Caki2 (cell line): ENCODE results near the gene MIR17HG. TPM values are rescaled to one million over a fixed set of nuclear protein-coding genes. Genes with fewer than 3 reads are reported as not detected.
"Not testable (repeated sequence)": the region's sequence is repeated elsewhere in the genome, so short reads cannot be mapped to it uniquely, and the experiment has no call there.

ENCODE experiments used
- DNase-seq: peaks from one replicate; pipeline ENCODE4 v3.0.0-alpha.2; 2015; ENCODE audit warnings: low read depth
- in situ Hi-C: cut with HindIII; loops from 2 replicates; pipeline ENCODE4 v1.10.0; 2016; ENCODE audit warnings: low sequenced_read_pairs, low pct_unique_long_range_greater_than_20kb, mixed read lengths
- total RNA-seq: library from RNA; depleted of rRNA; stranded (reverse); fragments of >200 nt; shearing (Covaris generic); gene quantifications from 2 replicates; pipeline ENCODE4 v1.2.3, GENCODE V29; 2014; ENCODE audit warnings: low replicate concordance; rRNA removed

MIR17HG gene
- 0.67 and 2.2 TPM in 2 replicates for total RNA-seq

- peak; percentile 93 for DNase-seq
- in situ Hi-C loops = no loop called here
Observed at GRCh38 chr13:91347202-91347995, at the start of gene MIR17HG. Gene MIR17HG (plus strand): TSS chr13:91347687.

DNA sequence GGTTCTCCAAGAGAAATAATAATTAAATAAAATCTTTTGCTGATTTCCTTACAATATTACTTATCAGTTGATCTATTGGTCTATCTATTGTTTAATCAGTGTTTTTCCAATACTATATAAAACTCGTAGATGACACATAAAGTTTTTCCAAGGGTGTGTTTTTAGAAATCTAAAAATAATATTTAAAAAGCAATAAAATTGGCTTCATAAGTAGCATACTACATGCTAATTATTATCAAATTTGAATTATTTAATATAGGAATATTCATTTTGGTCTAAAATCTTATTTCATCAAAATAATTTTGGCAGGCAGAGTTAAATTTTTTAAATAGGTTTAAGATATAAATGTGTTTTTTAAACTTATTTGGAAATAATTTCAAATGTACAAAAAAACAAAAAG lies 49.4 kb upstream of the MIR17HG start:
- DNase-seq = no peak
- in situ Hi-C loops = no loop called here

- in situ Hi-C loops = no loop called here
- DNase-seq = no peak
Observed at GRCh38 chr13:91302111-91302510, 45.4 kb upstream of the MIR17HG start.

DNA sequence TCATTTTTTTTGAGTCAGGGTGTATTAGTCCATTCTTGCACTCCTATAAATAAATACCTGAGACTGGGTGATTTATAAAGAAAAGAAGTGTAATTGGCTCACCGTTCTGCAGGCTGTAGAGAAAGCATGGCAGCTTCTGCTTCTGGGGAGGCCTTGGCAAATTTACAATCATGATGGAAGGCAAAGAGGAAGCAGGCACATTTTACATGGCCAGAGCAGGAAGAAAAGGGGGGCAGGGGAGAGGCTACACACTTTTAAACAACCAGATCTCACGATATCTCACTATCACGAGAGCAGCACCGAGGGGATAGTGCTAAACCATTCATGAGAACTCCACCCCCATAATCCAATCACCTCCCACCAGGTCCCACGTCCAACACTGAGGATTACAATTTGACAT lies 44.5 kb upstream of the MIR17HG start:
- DNase-seq = no peak
- in situ Hi-C loops = no loop called here

- no peak for DNase-seq
- in situ Hi-C loops = no loop called here
Observed at GRCh38 chr13:91304741-91305140, 42.7 kb upstream of the MIR17HG start.

DNA sequence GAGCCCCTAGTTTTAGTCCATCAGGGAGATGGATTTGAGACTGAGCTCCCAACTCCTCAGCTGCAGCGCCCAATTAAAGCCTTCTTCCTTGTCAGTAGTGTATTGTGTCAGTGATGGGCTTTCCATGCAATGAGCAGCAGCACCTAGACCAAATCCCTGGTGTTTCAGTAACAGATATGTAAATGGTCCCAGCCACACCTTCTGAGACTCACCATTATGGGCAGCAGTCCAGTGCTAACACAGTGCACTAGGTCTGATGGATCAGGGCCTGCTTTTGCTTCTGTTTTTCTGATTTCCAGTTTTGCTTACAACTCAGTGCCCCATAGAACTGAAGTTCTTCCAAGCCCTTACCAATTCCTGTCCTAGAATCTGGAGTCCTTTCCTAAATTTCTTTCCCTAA lies 41.8 kb upstream of the MIR17HG start:
- no peak for DNase-seq
- in situ Hi-C loops = no loop called here

DNA sequence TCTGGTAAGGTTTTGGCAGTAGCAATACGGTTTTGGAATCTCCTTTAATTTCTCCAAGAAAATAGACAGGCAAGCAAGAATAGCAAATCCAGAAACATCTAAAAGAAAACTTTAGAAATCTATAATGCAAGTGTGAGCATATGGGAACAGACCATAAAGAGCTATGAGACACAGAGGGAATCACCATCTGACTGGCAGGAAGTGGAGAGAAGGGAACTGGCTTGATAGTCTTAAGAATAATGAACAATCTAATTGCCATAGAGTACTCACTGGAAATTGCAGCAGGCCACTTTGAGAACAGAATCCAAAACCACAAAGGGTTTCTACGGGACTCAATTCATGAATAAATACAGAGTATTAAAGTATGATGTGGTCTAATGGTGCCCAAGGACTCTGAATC lies 39.6 kb upstream of the MIR17HG start:
- in situ Hi-C loops = no loop called here
- no peak for DNase-seq

DNA sequence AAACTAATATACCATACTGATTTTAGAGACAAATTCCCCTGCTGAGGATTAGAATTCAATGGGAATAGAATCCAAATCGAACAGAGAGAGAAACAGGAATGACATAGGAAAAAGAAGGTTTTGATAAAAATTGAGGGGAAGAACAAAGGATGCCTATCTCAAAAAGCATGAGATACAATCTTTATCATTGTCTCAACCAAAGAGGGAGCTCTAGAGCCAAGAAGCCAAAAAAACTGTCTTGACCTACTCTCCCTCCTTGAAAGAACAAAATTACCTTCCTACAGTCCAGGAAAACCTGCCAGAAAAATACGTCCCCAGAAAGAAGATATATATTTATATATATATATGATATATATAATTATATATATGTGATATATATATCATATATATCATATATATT lies 39.2 kb upstream of the MIR17HG start:
- no peak for DNase-seq
- in situ Hi-C loops = no loop called here

DNA sequence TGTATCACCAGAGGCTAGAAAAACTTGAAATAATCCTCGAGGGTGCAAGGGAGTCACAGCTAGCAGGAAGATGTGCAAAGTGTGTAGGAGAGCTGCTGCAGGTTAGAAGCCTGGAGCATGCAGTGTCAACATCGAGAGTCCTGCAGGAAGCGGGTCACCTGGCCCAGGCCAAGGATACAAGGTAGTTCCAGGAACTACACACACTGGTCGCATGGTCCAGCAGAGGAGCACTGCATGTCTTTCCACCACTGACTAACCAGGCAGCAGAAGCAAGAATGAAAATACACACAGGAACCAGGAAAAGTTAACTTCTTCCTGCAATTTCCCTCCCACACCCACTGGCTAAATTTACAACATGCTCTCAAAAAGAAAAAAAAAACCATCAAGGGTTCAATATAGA lies 36.0 kb upstream of the MIR17HG start:
- DNase-seq = no peak
- in situ Hi-C loops = no loop called here

GRCh38 chr13:91312324-91312723 lies 35.2 kb upstream of the MIR17HG start:
- in situ Hi-C loops = no loop called here

GRCh38 chr13:91313103-91313502 lies 34.4 kb upstream of the MIR17HG start:
- no peak for DNase-seq
- in situ Hi-C loops = no loop called here

More at GRCh38 chr13:91312324-91312723, 35.2 kb upstream of the MIR17HG start:
- no peak for DNase-seq

DNA sequence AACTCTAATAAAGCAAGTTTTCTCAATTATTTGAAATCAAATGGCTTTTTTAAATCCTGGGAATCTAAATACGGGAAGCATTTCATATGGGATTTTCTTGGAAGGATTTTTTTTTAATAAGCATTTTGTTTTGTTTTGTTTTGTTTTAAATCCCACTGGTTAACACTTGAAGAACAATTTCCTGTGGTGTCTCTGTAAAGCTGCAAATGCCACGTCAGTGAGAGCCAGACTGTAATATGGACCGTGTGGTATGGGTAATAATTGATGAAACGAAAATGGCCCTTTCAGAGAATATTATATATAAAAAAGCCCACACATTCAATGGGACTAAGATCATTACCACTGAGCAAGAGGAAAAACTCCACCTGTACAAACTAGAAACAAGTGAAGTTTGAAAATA lies 33.9 kb upstream of the MIR17HG start:
- no peak for DNase-seq
- in situ Hi-C loops = no loop called here

DNA sequence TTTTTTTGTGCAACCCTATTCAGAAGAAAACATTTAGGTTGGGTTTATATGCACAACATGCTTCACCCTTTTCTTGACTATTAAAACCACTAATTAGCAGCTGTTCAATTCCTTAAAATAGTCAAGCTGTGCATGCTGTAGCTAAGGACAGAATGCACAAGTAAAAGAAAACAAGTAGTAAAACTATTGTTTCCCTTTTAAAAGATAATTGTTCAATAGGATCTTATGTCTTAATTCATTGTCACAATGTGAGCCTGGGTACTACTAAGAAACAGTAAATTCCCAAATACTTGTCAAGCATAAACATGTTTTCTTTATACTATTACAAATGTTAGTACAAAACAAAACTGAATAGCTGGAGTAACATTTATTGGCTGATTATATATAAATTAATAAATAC lies 32.6 kb upstream of the MIR17HG start:
- DNase-seq = no peak
- in situ Hi-C loops = no loop called here

DNA sequence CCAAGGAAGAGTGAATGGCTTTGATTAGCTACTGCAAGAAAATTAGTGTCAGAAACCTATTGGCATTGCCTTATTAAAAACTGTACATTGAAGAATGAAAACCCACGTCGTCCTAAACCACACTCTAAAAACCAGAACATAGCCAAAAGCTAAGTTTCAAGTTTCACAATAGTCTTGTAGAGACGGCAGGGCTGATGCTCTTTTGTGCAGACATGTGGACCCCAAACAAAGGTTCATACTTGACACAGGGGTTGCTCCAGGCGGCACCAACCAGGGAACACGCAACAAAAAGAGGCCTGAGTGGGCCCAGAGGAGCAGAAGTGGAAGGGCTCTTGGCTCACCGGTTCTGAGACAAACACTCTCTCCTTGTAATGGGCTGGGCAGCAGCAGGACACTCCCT lies 28.6 kb upstream of the MIR17HG start:
- no peak for DNase-seq
- in situ Hi-C loops = no loop called here

GRCh38 chr13:91319996-91320395 lies 27.5 kb upstream of the MIR17HG start:
- in situ Hi-C loops = no loop called here

GRCh38 chr13:91320990-91321389 lies 26.5 kb upstream of the MIR17HG start:
- in situ Hi-C loops, DNase-seq: not testable (repeated sequence)

More at GRCh38 chr13:91319996-91320395, 27.5 kb upstream of the MIR17HG start:
- no peak for DNase-seq

DNA sequence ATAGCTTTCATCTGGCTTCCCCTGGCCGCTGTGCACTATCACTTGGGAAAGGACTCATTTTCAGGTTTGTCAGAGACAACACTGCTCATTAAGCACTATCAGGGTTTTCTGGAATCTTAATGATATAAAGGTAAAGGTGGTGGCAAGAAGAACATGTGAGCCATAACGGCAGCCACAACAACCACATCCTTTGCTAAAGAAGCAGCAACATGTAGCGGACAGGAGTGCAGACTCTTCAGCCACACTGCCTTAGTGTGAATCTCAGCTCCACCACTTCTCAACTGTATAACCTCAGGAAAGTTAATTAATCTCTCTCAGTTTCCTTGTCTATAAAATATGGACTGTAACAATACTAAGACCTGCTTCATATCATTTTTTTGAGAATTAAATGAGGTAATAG lies 24.1 kb upstream of the MIR17HG start:
- in situ Hi-C loops = no loop called here
- no peak for DNase-seq

DNA sequence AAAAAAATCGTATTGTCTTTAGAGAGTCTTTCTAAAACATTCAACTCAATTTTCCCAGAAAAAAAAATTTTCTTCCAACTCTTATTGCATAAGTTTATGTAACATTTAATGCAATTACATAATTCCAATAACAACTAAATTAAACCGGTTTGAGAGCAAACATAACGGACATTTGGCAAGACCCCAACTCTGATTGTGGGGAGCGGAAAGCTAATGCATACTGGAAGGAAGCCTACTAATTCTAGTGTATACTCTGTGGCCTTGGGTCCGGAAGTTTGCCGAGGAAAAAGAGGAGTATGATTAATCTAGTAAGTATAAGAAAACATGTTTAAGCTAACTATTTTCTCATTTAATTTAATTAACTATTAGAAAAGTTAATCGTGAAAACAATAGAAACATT lies 21.3 kb upstream of the MIR17HG start:
- no peak for DNase-seq
- in situ Hi-C loops = no loop called here

GRCh38 chr13:91328726-91329125 lies 18.8 kb upstream of the MIR17HG start:
- DNase-seq = no peak
- in situ Hi-C loops = no loop called here

- in situ Hi-C loops = no loop called here
- no peak for DNase-seq
Observed at GRCh38 chr13:91329733-91330132, 17.8 kb upstream of the MIR17HG start.
